SH-SY5Y (cell line): ENCODE results near the gene ASPM.

Experiments
- GATA2 ChIP-seq: IDR thresholded peaks from 2 replicates; pipeline ENCODE4 v1.6.1; 2011; ENCODE audit warnings: mild to moderate bottlenecking, low read depth, low read length
- GATA3 ChIP-seq: IDR thresholded peaks from 2 replicates; pipeline ENCODE4 v1.6.1; 2011; ENCODE audit warnings: low read depth, mild to moderate bottlenecking, low read length, moderate library complexity

ASPM gene

DNA sequence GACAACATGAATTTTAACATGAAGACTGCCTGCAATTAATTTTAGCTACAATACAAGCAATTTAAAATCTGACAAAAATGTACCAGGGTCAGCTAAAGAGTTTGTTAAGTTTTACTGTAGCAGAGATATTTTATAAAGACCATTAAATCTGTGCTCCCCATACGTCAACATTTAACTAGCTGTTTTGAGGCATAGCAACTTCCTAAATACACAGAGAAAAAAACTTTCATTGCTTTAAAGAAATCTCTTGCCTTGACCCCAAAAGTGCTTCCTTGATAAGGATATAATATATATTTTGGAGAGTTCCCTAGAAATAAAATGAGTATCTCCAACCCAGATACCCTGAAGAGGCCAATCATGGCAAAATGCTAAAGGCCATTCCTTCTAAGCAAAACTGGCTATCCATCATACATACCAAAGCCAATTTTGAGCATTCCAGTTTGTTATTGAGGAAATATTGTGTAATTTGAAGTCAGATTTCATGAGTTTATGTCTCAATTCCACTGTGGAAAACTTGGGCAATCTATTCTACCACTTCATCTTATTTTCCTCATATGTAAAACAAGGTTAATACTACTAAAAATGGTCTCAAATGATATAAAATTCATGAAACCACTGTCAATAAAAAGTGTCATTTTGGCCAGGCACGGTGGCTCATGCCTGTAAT lies 19.1 kb downstream of the ASPM start:
- TF ChIP-seq GATA2 = no peak
- no peak for TF ChIP-seq GATA3

DNA sequence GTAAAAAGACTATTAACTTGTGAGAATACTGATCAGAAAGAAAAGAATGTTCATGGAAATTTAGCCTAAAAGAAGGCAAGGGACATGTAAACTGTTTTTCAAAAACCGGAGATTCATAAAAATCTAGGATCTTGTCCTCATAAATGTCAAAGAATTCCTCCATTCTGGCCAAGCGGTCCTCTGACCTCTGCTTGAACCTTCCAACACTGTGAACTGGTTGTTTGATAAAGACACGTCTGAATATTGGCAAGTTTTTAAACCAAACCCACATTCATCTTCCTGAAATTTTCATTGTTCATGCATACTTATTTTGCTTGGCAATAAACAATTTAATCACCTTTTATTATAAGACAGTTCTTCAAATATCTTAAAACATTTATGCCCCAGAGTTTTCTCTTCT lies 19.8 kb downstream of the ASPM start:
- TF ChIP-seq GATA2 (no peak), GATA3 (no peak)

DNA sequence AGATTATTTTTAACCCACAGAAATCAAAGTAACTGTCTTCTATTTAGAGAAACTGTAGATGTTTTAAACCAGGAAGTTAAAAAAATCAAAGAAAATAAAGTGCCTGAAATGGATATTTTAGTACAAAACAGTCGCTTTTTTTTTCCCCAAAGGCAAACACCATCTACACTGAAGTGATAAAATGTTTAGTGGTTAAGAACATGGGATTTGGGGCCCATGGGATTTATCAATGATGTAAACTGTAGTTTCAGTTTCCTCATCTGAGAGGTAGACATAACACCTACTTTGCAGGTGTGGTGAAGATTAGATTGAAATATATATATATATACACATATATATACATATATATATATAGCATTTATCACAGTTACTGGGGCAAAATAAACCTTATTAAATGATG lies 22.1 kb downstream of the ASPM start:
- TF ChIP-seq GATA3 (no peak), GATA2 (no peak)

DNA sequence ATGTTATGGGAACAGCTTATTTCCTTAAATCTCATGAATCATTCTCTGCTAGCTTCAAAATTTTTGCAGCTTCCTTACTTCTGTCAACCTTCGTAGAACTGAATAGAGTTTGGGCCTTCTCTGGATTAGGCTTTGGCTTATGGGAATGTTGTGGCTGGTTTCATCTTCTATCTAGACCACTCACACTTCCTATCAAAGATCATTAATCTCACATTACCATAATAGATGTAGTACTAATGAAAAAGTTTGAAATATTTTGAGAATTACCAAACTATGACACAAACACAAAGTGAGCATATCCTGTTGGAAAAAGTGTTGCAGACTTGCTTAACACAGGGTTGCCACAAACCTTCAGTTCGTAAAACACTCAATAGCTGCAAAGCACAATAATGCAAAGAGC lies 30.3 kb downstream of the ASPM start:
- TF ChIP-seq GATA2 (no peak), GATA3 (no peak)

DNA sequence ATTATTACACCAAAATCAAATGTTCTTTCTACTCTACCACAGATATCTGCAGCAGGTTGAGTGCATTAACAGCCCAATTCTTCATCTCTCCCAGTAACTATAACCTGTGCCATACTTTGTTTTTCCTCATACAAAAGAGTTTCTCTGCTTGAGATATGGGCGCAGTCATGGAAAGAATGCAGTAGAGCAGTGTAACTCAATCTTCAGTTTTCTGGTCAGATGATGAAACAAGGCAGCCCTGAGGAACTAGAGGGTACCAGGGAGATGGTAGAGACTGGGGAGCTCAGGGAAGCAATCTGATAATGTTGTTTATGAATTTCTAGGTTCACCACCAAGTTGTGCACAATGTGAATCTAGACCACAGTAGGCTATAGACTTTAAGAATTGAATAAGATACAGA lies 39.6 kb downstream of the ASPM start:
- TF ChIP-seq GATA3 (no peak), GATA2 (no peak)

DNA sequence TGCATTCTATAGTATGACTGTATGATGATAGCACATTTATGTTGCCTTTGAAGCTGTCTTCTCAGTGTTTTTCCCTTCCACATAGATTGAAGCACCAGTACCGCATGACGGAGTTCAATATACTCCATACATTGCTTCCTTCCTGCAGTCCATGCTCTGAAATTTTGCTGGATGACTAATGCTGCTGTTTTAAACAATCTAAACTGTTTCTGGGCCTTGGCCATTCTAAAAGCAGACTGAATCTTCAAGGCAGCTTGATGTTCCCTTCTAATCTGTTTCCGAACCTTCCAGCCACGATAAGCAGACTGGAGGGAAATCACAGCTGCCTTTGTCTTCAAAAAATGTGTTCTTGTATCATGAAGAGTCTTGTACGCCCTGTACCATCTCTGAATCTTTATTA lies 43.2 kb downstream of the ASPM start:
- TF ChIP-seq GATA3 = no peak

DNA sequence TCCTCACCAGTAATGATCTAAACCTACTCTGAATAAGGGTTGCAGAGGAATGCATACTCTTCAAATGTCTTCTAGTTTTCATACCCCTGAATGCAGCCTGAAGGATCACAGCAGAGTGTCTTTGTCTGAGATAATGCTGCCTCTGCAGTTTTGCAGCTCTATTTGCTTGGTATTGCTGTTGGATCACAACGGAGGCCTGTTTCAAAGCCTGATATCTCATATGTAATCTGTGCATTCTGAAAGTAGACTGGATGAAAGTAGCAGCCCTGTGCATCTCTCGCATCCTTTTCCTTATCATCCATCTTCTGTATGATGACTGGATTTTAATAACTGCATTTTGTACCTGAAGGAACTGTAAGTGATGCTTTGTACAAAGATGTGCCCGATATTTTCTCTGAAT lies 44.5 kb downstream of the ASPM start:
- TF ChIP-seq GATA2 (no peak), GATA3 (no peak)

DNA sequence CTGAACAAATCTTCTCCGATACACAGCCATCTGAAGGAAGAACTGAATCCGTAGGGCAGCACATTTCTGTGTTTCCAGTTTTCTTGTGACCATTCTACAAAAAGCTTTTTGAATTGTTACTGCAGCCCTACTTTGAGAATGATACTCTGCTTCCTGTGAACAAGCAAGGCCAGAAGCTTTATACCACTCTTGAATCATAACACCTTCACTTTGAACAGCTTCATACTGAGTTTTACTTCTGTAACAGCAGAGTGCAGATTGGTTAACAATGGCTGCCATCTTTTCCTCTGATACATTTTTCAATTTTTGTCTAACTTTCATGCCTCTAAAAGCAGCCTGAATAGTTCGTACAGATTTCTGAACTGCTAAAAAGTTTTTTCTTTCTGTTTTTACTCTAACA lies 45.8 kb downstream of the ASPM start:
- TF ChIP-seq GATA2 (no peak), GATA3 (no peak)

DNA sequence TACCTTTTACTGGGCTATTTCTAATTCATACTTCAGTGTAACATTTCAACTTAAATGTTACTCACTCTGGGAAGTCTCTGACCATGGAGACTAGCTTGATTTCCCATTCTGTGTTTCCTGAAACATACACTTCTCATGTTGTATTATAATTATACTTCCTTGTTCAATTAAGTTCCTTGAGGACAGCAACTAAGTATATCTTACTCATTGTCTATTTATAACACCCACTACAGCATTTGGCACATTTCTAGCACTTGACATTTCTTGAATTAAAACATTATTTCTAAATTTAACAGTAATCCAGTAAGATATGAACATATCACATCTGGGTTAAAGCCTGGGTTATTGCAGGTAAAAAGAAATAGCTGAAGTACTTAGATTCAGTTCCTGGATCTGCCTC lies 47.0 kb downstream of the ASPM start:
- TF ChIP-seq GATA3 (no peak), GATA2 (no peak)

DNA sequence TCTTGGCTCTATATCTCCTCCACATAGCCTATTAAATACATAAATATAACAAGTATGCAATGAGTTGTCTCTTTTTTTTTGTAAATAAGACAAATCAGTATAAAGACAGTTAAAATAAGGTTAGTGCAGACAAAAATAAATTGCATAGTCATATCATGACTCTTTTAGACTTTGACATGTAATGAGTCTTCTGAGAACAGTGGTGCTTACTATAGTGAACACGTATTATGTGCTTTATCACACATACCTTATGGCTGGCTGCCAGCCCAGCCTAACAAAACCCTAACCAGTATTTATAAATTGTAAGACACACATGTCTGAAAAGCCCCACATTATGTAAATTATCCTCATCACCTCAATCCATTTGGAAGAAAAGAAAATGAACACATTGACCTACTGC lies 50.3 kb downstream of the ASPM start:
- TF ChIP-seq GATA3 = no peak
- no peak for TF ChIP-seq GATA2

DNA sequence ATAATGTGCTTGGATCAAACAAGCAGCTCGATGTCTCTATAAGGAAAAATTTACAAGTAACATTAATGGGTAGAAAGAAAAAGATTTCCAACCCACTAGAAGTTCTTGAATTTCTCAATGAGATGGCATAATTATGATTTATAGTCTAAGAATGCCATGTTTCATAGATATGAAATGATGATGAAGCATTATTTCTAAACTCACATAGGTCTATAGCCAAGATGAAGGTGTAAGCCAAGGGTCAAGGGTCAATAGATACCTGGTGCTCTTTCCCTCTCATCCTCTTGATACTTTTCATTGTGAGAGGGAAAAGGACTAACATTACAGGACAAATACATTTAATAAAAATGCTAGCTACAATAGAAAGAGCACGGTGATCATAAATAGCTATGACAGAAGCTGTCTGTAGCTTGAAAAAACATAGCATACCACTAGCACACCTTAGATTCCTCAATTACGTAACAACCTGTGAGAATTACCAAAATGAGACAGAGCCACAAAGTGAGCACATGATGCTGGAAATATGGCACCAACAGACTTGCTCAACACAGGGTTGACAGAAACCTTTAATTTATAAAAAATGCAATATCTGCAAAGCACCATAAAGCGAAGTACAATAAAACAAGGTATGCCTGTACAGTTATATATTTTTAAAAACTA lies 53.1 kb downstream of the ASPM start:
- TF ChIP-seq GATA3 (no peak), GATA2 (no peak)

DNA sequence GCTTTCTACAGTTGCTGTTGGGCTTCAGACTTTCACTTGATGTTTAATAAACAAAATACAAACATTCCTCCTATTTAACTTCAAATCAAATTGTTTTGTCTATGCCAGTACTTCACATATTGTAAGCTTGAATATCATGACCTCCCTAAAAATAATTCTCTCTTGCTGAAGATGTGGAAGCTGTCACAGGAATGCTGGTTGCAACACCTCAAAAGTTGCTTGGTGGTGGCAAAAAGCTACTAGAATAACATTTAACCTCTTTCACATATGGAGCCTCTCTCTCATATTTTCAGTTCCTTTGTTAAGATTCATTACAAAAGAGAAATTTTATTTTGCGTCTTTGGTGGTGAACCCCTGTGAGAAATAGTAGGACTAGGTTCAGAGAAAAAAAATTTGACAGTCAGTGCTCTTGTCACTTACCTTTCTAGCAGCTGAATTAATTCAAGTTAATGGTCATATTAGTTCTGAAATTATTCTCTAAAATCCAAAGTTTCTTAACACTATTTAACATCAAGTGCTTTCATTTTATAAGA lies 53.9 kb downstream of the ASPM start:
- TF ChIP-seq GATA2 = no peak
- TF ChIP-seq GATA3 = no peak

DNA sequence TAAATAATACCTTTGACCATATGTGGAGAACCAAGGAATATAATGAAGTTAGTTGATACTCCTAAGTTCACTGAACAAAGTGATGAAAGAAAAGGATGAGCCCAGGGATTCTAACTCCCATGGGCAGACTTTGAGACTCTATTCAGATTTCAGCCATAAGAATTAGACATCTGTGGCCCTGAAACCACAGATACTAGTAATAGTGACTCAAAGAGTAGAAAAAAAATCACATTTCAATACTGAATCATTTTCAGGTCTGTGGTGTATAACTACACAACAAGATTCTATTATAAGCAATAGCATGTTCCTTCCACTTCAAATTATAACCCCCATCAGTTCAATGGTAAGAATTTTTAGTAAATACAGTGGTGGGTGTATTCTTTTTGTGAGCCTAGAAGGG lies 63.0 kb downstream of the ASPM start:
- TF ChIP-seq GATA3 = no peak
- no peak for TF ChIP-seq GATA2

DNA sequence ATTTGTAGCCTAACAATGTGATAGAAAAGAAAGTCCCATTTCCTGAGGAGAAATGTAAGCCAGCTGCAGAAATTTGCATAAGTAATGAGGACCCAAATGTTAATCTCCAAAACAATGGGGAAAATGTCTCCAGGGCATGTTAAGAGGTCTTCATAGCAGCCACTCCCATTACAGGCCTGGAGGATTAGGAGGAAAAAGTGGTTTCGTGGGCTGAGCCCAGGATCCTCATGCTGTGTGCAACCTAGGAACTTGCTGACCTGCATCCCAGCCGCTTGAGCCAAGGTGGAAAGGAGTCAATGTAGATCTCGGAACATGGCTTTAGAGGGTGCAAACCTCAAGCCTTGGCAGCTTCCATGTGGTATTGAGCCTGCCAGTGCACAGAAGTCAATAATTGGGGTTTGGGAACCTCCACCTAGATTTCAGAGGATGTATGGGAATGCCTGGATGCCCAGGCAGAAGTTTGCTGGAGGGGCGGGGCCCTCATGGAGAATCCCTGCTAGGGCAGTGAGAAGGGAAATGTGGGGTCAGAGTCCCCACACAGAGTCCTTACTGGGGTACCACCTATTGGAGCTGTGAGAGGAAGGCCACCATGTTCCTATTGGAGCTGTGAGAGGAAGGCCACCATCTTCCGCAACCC lies 65.2 kb downstream of the ASPM start:
- TF ChIP-seq GATA3 (no peak), GATA2 (no peak)

DNA sequence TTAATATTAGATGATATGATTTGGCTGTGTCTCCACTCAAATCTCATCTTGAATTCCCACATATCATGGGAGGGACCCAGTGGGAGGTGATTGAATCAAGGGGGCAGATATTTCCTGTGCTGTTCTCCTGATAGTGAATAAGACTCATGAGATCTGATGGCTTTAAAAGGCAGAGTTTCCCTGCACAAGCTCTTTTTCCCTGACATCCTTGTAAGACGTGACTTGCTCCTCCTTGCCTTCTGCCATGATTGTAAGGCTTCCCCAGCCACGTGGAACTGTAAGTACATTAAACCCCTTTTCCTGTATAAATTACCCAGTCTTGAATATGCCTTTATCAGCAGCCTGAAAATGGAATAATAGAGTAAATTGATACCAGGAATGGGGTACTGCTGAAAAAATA lies 66.1 kb downstream of the ASPM start:
- TF ChIP-seq GATA2 (no peak), GATA3 (no peak)
